Measurements from ENCODE around the gene RARG. TPM values are rescaled to one million over a fixed set of nuclear protein-coding genes. Genes with fewer than 3 reads are reported as not detected.

RARG gene
- total RNA-seq, 1 experiment from 2014 or later = 77.2 TPM

GRCh38 chr12:53236443-53237111, 4.6 kb upstream of the RARG start (continued):
- TF ChIP-seq ZNF512 (CRISPR knock-in tag; IDR thresholded peaks at IDR 0.05; ENCODE audit: borderline replicate concordance) (no peak), RELA (CRISPR knock-in tag; IDR thresholded peaks at IDR 0.05; ENCODE audit: borderline replicate concordance) (no peak), ELF4 (CRISPR knock-in tag; IDR thresholded peaks at IDR 0.05; ENCODE audit: low read depth) (no peak), SMAD3 (CRISPR knock-in tag; IDR thresholded peaks at IDR 0.05; ENCODE audit: borderline replicate concordance) (no peak), ERG (CRISPR knock-in tag; IDR thresholded peaks at IDR 0.05) (no peak), ZNF416 (CRISPR knock-in tag; IDR thresholded peaks at IDR 0.05) (no peak)
- TF ChIP-seq, protein P1, sequence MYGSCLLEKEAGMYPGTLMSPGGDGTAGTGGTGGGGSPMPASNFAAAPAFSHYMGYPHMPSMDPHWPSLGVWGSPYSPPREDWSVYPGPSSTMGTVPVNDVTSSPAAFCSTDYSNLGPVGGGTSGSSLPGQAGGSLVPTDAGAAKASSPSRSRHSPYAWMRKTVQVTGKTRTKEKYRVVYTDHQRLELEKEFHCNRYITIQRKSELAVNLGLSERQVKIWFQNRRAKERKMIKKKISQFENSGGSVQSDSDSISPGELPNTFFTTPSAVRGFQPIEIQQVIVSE (CRISPR knock-in tag; IDR thresholded peaks at IDR 0.05; ENCODE audit: borderline replicate concordance) = no peak
- TF ChIP-seq, protein P2, sequence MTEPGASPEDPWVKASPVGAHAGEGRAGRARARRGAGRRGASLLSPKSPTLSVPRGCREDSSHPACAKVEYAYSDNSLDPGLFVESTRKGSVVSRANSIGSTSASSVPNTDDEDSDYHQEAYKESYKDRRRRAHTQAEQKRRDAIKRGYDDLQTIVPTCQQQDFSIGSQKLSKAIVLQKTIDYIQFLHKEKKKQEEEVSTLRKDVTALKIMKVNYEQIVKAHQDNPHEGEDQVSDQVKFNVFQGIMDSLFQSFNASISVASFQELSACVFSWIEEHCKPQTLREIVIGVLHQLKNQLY (CRISPR knock-in tag; IDR thresholded peaks at IDR 0.05) = no peak

GRCh38 chr12:53235742-53236442, 3.9 kb upstream of the RARG start:
- DNase-seq (ENCODE audit: low spot score) (peak; percentile 43), ATAC-seq (0 out of 2 replicates have a peak, but pooled peaks have one; percentile 1)
- TF ChIP-seq ZNF423 (CRISPR knock-in tag; IDR thresholded peaks at IDR 0.05) (peak; percentile 84), ZNF396 (CRISPR knock-in tag; IDR thresholded peaks at IDR 0.05; ENCODE audit: borderline replicate concordance) (no peak), NR1H2 (CRISPR knock-in tag; IDR thresholded peaks at IDR 0.05) (no peak)
- ChIA-PET CTCF (interaction anchor here (0.6 to 10.2 kb wide), 9 partner anchors 11 to 188 kb away, joined by 4 to 82 read pairs (median 5); partner anchors contain the start of genes AAAS and ESPL1), POLR2A (interaction anchor here (0.5 to 1.1 kb wide), 6 partner anchors 11 to 298 kb away, joined by 3 to 4 read pairs (median 4); no protein-coding TSS in a partner anchor)
- Mint-ChIP-seq H3K27ac (peak overlapping the region; percentile 57), H3K4me1 (peaks cover 57% of the 10 kb centered on the region), H3K4me3 (no peak overlapping the region), H3K27me3 (ENCODE audit: low read depth) (peaks cover 5% of the 10 kb centered on the region; the same call in 1 of the 2 replicates), H3K9me3 (no peaks in the 10 kb centered on the region), H3K36me3 (no peaks in the 10 kb centered on the region)

GRCh38 chr12:53235164-53235563, 3.2 kb upstream of the RARG start:
- ATAC-seq = no peak
- Mint-ChIP-seq H3K36me3 (no peaks in the 10 kb centered on the region), H3K9me3 (no peaks in the 10 kb centered on the region), H3K4me3 (no peak overlapping the region), H3K4me1 (peaks cover 58% of the 10 kb centered on the region), H3K27me3 (ENCODE audit: low read depth) (peaks cover 5% of the 10 kb centered on the region; the same call in 1 of the 2 replicates), H3K27ac (peak overlapping the region; percentile 57; the same call in 1 of the 2 replicates)
- CTCF ChIA-PET = interaction anchor here (1.3 to 10.2 kb wide), 6 partner anchors 16 to 86 kb away, joined by 4 to 82 read pairs (median 19); partner anchors contain the start of genes AAAS and ESPL1
- no peak for DNase-seq (ENCODE audit: low spot score)
- POLR2A ChIA-PET = interaction anchor here (0.6 to 1.8 kb wide), 3 partner anchors 14 to 297 kb away, joined by 3 to 7 read pairs (median 4); no protein-coding TSS in a partner anchor
- TF ChIP-seq NR3C1 (CRISPR knock-in tag; conservative IDR thresholded peaks at IDR 0.05; ENCODE audit: low read depth) (no peak), PRRX2 (CRISPR knock-in tag; IDR thresholded peaks at IDR 0.05) (no peak), AR (CRISPR knock-in tag; IDR thresholded peaks at IDR 0.05) (no peak), RELA (CRISPR knock-in tag; IDR thresholded peaks at IDR 0.05; ENCODE audit: borderline replicate concordance) (no peak), ARID4B (CRISPR knock-in tag; IDR thresholded peaks at IDR 0.05; ENCODE audit: borderline replicate concordance) (no peak), TEAD4 (CRISPR knock-in tag; IDR thresholded peaks at IDR 0.05) (no peak)
